ENCODE results near the gene MED26. TPM values are rescaled to one million over a fixed set of nuclear protein-coding genes. Genes with fewer than 3 reads are reported as not detected.

The MED26 gene
- total and polyA plus RNA-seq, 8 donors, result 0.58 to 41.7 (median 4.3) TPM

GRCh38 chr19:16530540-16531379, 97.2 kb downstream of the MED26 start:
- WGBS, 5 donors, result 93 to 94% (median 94%) methylated on average over 37 to 43 of the region's 43 CpGs
- Histone ChIP-seq H3K4me3 (no peak overlapping the region), H3K27ac (no peak overlapping the region), H3K9me3 (no peaks in the 10 kb centered on the region), H3K27me3 (no peaks in the 10 kb centered on the region), H3K4me1 (peaks cover 0 to 6% (median 0%) of the 10 kb centered on the region in 4 donors), H3K36me3 (peaks cover 98 to 100% (median 100%) of the 10 kb centered on the region in 4 donors)
- DNase-seq, result no peak
- intact Hi-C loops (cut with DNase I; ENCODE audit: low total_unique reads), result no loop called here
- TF ChIP-seq POLR2AphosphoS5 (IDR thresholded peaks at IDR 0.05) (no peak), POLR2A (IDR thresholded peaks at IDR 0.05) (no peak), EP300 (IDR thresholded peaks at IDR 0.05) (no peak)
- TF ChIP-seq, protein P1, sequence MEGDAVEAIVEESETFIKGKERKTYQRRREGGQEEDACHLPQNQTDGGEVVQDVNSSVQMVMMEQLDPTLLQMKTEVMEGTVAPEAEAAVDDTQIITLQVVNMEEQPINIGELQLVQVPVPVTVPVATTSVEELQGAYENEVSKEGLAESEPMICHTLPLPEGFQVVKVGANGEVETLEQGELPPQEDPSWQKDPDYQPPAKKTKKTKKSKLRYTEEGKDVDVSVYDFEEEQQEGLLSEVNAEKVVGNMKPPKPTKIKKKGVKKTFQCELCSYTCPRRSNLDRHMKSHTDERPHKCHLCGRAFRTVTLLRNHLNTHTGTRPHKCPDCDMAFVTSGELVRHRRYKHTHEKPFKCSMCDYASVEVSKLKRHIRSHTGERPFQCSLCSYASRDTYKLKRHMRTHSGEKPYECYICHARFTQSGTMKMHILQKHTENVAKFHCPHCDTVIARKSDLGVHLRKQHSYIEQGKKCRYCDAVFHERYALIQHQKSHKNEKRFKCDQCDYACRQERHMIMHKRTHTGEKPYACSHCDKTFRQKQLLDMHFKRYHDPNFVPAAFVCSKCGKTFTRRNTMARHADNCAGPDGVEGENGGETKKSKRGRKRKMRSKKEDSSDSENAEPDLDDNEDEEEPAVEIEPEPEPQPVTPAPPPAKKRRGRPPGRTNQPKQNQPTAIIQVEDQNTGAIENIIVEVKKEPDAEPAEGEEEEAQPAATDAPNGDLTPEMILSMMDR (IDR thresholded peaks at IDR 0.05), result no peak

- Histone ChIP-seq H3K4me1 (peaks cover 0 to 6% (median 0%) of the 10 kb centered on the region in 4 donors), H3K36me3 (peaks cover 99 to 100% (median 100%) of the 10 kb centered on the region in 4 donors), H3K4me3 (no peak overlapping the region), H3K27me3 (no peaks in the 10 kb centered on the region), H3K9me3 (no peaks in the 10 kb centered on the region), H3K27ac (no peak overlapping the region)
- 90 to 91% (median 90%) methylated on average over 23 to 25 of the region's 25 CpGs for WGBS, 5 donors
- TF ChIP-seq EP300 (IDR thresholded peaks at IDR 0.05), result no peak
- TF ChIP-seq POLR2AphosphoS5 (IDR thresholded peaks at IDR 0.05), result no peak
- no peak for TF ChIP-seq POLR2A (IDR thresholded peaks at IDR 0.05)
- TF ChIP-seq, protein P1 (IDR thresholded peaks at IDR 0.05), result no peak
- intact Hi-C loops (cut with DNase I; ENCODE audit: low total_unique reads), result no loop called here
- no peak for DNase-seq
These were observed 98.4 kb downstream of the MED26 start for GRCh38 chr19:16529466-16530144.

DNA sequence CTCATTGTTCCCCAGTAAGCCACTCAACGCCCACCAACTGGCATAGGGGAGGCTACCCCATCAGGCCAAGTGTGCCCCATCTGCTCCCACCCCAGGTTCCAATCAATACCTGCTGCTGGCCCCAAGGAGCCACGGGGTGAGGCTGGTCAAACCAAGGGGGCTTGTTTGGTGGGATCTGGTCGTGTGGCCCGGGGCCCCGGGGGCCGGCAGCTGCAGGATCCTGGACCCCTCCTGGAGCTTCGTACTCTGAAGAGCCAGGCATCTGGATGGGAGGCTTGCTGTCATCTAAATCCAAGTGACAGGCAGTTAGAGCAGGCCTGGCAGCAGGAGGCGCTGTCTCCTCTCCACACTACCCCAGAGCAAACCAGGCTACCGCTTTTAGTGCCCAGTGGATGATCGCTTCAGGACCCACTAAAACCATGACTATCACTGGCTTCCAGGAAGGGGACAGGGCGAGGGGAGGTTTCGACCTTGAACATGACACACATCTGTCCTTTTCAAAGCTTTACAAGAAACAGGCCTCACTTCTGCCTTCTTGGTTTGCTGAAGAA, 100.0 kb downstream of the MED26 start:
- no peaks in the 10 kb centered on the region for H3K9me3 ChIP-seq
- DNase-seq, result peak; percentile 41
- H3K36me3 ChIP-seq, result peaks cover 100% of the 10 kb centered on the region in 4 donors
- no peaks in the 10 kb centered on the region for H3K27me3 ChIP-seq
- H3K4me3 ChIP-seq, result no peak overlapping the region
- H3K4me1 ChIP-seq, result peaks cover 0 to 6% (median 0%) of the 10 kb centered on the region in 4 donors
- intact Hi-C loops (cut with DNase I; ENCODE audit: low total_unique reads), result no loop called here
- TF ChIP-seq, protein P1 (IDR thresholded peaks at IDR 0.05), result peak in 3 of 7 experiments; percentile 8 to 23 (median 10)
- TF ChIP-seq POLR2AphosphoS5 (IDR thresholded peaks at IDR 0.05) (no peak), POLR2A (IDR thresholded peaks at IDR 0.05) (no peak)
- 85 to 91% (median 89%) methylated on average over 12 of the region's 12 CpGs for WGBS, 5 donors
- no peak overlapping the region for H3K27ac ChIP-seq

DNA sequence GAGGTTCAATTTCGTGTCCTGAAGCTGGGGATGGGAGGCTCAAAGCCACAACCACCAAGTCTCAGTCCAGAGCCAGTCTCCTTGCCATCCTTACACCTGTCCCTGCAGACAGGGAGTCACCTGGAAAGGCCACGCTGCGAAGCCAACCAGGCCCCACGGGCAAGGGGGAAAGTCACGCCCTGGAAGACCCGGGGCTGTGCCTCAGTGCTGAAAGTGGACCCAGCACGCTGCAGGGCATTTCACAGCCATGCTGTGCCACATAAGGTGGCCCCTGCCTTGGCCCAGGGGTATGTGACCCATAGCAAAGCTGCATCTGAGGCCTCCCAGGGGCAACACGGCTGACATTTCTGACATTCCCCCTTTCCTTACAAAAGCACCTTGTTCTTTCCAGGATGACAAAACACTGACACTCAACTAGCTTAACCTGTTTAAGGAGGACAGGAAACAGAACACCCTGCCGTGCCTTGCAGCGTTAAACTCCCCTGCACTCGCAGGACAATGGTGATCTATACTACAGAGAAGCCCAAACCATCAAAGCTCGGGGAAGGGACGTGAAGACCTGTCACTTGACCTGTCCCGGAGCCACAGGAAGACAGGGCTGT, 100.6 kb downstream of the MED26 start:
- H3K4me3 ChIP-seq, result no peak overlapping the region
- peaks cover 0 to 6% (median 0%) of the 10 kb centered on the region in 4 donors for H3K4me1 ChIP-seq
- 75 to 82% (median 80%) methylated on average over 9 to 14 of the region's 14 CpGs for whole genome bisulfite sequencing, 5 donors
- intact Hi-C loops (cut with DNase I; ENCODE audit: low total_unique reads), result no loop called here
- H3K27me3 ChIP-seq, result no peaks in the 10 kb centered on the region
- DNase-seq, result no peak
- no peaks in the 10 kb centered on the region for H3K9me3 ChIP-seq
- peaks cover 100% of the 10 kb centered on the region in 4 donors for H3K36me3 ChIP-seq
- no peak overlapping the region for H3K27ac ChIP-seq
- TF ChIP-seq POLR2AphosphoS5 (IDR thresholded peaks at IDR 0.05), result no peak
- TF ChIP-seq, protein P1 (IDR thresholded peaks at IDR 0.05), result no peak
- TF ChIP-seq POLR2A (IDR thresholded peaks at IDR 0.05), result no peak
